A549 (cell line): ENCODE results near the gene CNTNAP2. TPM values are rescaled to one million over a fixed set of nuclear protein-coding genes. Genes with fewer than 3 reads are reported as not detected.
"Not testable (repeated sequence)": the region's sequence is repeated elsewhere in the genome, so short reads cannot be mapped to it uniquely, and the experiment has no call there.

Experiments
- ATAC-seq, 2 experiments: fragments of 200-7000 bp in 1 of 2; fragments of >200 bp in 1 of 2; cut with Nextera tagmentation in 1 of 2; cut with Tn5 transposase in 1 of 2; 3 replicates each; pipeline versions ENCODE4 v1.8.0 to v1.9.1; 2018 to 2020; ENCODE audit warnings: mild to moderate bottlenecking in 1 of 2, moderate library complexity in 1 of 2
- CTCF ChIA-PET: fragments of 300-600 bp; sonication (Branson Sonifier 250); formaldehyde crosslinking; extraction: SDS; loops from one replicate; lab custom pipeline; 2021; ENCODE audit warnings: antibody characterized with exemption, inconsistent platforms; lab: Yijun Ruan, JAX
- POLR2A ChIA-PET: fragments of 350-600 bp; formaldehyde crosslinking; extraction: SDS; loops from one replicate; lab custom pipeline; 2021; ENCODE audit warnings: antibody characterized with exemption, inconsistent platforms; lab: Yijun Ruan, JAX
- DNase-seq, 2 experiments: peaks; one replicate each; pipeline versions ENCODE4 v3.0.0 to v3.0.0-alpha.2; 2011 to 2016; ENCODE audit warnings: low read depth in 1 of 2, low spot score in 1 of 2
- FAIRE-seq: peaks from 2 replicates; lab custom pipeline; 2011; peaks lifted over from hg19 to GRCh38; lab: Jason Lieb, UNC
- H3K27ac ChIP-seq, 2 experiments: fragments of >200 bp; sonication (Bioruptor Twin); formaldehyde crosslinking; 3 replicates each; pipeline ENCODE4 v1.5.1; 2016 to 2017
- H3K4me1 ChIP-seq: fragments of >200 bp; sonication (Bioruptor Twin); formaldehyde crosslinking; 3 replicates; pipeline ENCODE4 v1.6.1; 2016
- H3K4me2 ChIP-seq: fragments of >200 bp; sonication (Bioruptor Twin); formaldehyde crosslinking; 3 replicates; pipeline ENCODE4 v1.6.1; 2016
- H3K4me3 ChIP-seq: fragments of >200 bp; sonication (Bioruptor Twin); formaldehyde crosslinking; 3 replicates; pipeline ENCODE4 v1.5.1; 2016
- H3K9me3 ChIP-seq: fragments of >200 bp; sonication (Bioruptor Twin); formaldehyde crosslinking; 3 replicates; pipeline ENCODE4 v1.6.1; 2016
- BHLHE40 ChIP-seq: IDR thresholded peaks from 2 replicates; pipeline ENCODE4 v1.6.1; 2012; ENCODE audit warnings: low read depth, low read length, inconsistent platforms
- CBX8 ChIP-seq: fragments of 200-600 bp; sonication (generic); IDR thresholded peaks from 2 replicates; pipeline ENCODE4 v1.6.1; 2016
- CHD2 ChIP-seq: fragments of 150-350 bp; IDR thresholded peaks from 2 replicates; pipeline ENCODE4 v1.6.1; 2014; ENCODE audit warnings: low read length; ENCODE audit not compliant: partially characterized antibody
- ESRRA ChIP-seq: fragments of 150-350 bp; IDR thresholded peaks from 2 replicates; pipeline ENCODE4 v1.6.1; 2014; ENCODE audit warnings: mild to moderate bottlenecking, low read length, borderline replicate concordance
- HOXB13 ChIP-seq: fragments of 250-450 bp; sonication (Bioruptor Pico); IDR thresholded peaks from 2 replicates; pipeline ENCODE4 v1.5.0; 2020; ENCODE audit warnings: low read depth, mild to moderate bottlenecking, moderate library complexity
- HOXB5 ChIP-seq: fragments of 250-450 bp; sonication (Bioruptor Pico); IDR thresholded peaks from 2 replicates; pipeline ENCODE4 v1.5.0; 2020; ENCODE audit warnings: mild to moderate bottlenecking, moderate library complexity
- JUNB ChIP-seq: fragments of >200 bp; sonication (Bioruptor Twin); formaldehyde crosslinking; IDR thresholded peaks from 2 replicates; pipeline ENCODE4 v1.6.1; 2016
- MAFK ChIP-seq: fragments of 450-650 bp; IDR thresholded peaks from 2 replicates; pipeline ENCODE4 v1.6.1; 2014; ENCODE audit not compliant: partially characterized antibody
- MYC ChIP-seq: IDR thresholded peaks from 2 replicates; pipeline ENCODE4 v1.6.1; 2012; ENCODE audit warnings: mild to moderate bottlenecking, inconsistent platforms, low read length, improper control_type of control experiment, borderline replicate concordance
- NR3C1 ChIP-seq: fragments of >200 bp; sonication (Bioruptor Twin); formaldehyde crosslinking; IDR thresholded peaks from 3 replicates; pipeline ENCODE4 v1.6.1; 2017
- RARB ChIP-seq: fragments of 250-450 bp; sonication (Bioruptor Pico); IDR thresholded peaks from 2 replicates; pipeline ENCODE4 v1.8.0; 2021; ENCODE audit warnings: mild to moderate bottlenecking, moderate library complexity
- RNF2 ChIP-seq: fragments of 200-600 bp; sonication (generic); IDR thresholded peaks from 2 replicates; pipeline ENCODE4 v1.6.1; 2016; ENCODE audit warnings: low read depth, mild to moderate bottlenecking, antibody characterized with exemption, moderate library complexity, borderline replicate concordance
- SMC3 ChIP-seq: fragments of >200 bp; sonication (Bioruptor Twin); formaldehyde crosslinking; IDR thresholded peaks from 3 replicates; pipeline ENCODE4 v1.6.1; 2018; ENCODE audit warnings: inconsistent platforms
- SREBF2 ChIP-seq: fragments of 450-650 bp; IDR thresholded peaks from 2 replicates; pipeline ENCODE4 v1.6.1; 2014; ENCODE audit warnings: mild to moderate bottlenecking, moderate library complexity
- ZFP36 ChIP-seq: fragments of 450-650 bp; IDR thresholded peaks from 2 replicates; pipeline ENCODE4 v1.6.1; 2014; ENCODE audit warnings: borderline replicate concordance; ENCODE audit not compliant: partially characterized antibody
- ZNF302 ChIP-seq: fragments of 250-450 bp; sonication (Bioruptor Pico); IDR thresholded peaks from 2 replicates; pipeline ENCODE4 v1.9.0; 2021; ENCODE audit warnings: inconsistent platforms, mild to moderate bottlenecking, moderate library complexity
- ZSCAN20 ChIP-seq: fragments of 250-450 bp; sonication (Bioruptor Pico); IDR thresholded peaks from 2 replicates; pipeline ENCODE4 v1.8.0; 2022; ENCODE audit warnings: mild to moderate bottlenecking, moderate library complexity
- WGBS: methylation state at CpG from one replicate; pipeline ENCODE4 v1.1.6; 2017; ENCODE audit errors: missing lambda C conversion rate; 5-methylcytosine and 5-hydroxymethylcytosine counted together
- polyA plus RNA-seq, 4 experiments: library from polyadenylated mRNA; depleted of rRNA in 3 of 4; stranded (reverse); fragments of >200 nt; fragmentation: RNase III in 1 of 4; extraction: RNeasy Plus Mini Kit Qiagen cat#74134 plus additional on column Dnase treatment in 1 of 4; gene quantifications; 2 replicates in 3 of 4; 3 replicates in 1 of 4; pipeline ENCODE4 v1.2.3, GENCODE V29; 2011 to 2017
- TF ChIP-seq, protein P1 (sequence below): fragments of >200 bp; sonication (Bioruptor Twin); formaldehyde crosslinking; IDR thresholded peaks from 3 replicates; pipeline ENCODE4 v1.5.1; 2016
- TF ChIP-seq, protein P2 (sequence below): fragments of 250-450 bp; sonication (Bioruptor Pico); IDR thresholded peaks from 2 replicates; pipeline ENCODE4 v1.5.0; 2021; ENCODE audit warnings: mild to moderate bottlenecking, moderate library complexity, borderline replicate concordance
- TF ChIP-seq, protein P3 (sequence below): fragments of 200-600 bp; sonication (generic); IDR thresholded peaks from 2 replicates; pipeline ENCODE4 v1.6.1; 2016; ENCODE audit warnings: antibody characterized with exemption, mild to moderate bottlenecking, moderate library complexity

Gene CNTNAP2
- polyA plus RNA-seq, 2 of the 4 experiments (the other 2 are of a cell fraction): 0.05 to 0.13 TPM

DNA sequence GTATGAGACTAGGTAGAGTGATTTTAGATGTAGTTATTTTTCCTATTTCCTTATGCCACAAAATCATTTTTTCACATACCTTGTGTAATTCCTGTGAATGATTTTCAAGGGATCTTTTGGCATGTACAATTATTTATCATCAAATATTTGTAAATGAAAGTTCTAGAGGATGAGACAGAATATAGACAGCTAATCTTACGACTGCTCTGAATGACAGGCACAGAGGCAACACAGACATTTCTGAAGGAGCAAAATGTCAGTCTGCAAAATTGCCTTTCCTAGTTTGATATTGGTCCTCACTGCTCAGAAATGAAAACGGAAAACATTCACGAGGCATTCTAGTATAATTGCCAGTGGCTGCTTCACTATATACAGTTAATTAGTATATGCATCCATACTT is 1663.3 kb downstream of the CNTNAP2 start (continued):
- TF ChIP-seq, protein P1, sequence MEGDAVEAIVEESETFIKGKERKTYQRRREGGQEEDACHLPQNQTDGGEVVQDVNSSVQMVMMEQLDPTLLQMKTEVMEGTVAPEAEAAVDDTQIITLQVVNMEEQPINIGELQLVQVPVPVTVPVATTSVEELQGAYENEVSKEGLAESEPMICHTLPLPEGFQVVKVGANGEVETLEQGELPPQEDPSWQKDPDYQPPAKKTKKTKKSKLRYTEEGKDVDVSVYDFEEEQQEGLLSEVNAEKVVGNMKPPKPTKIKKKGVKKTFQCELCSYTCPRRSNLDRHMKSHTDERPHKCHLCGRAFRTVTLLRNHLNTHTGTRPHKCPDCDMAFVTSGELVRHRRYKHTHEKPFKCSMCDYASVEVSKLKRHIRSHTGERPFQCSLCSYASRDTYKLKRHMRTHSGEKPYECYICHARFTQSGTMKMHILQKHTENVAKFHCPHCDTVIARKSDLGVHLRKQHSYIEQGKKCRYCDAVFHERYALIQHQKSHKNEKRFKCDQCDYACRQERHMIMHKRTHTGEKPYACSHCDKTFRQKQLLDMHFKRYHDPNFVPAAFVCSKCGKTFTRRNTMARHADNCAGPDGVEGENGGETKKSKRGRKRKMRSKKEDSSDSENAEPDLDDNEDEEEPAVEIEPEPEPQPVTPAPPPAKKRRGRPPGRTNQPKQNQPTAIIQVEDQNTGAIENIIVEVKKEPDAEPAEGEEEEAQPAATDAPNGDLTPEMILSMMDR: no peak
- TF ChIP-seq SREBF2: no peak
- no peak for TF ChIP-seq RNF2
- TF ChIP-seq NR3C1: no peak
- TF ChIP-seq, all 56 proteins: peak for 0

DNA sequence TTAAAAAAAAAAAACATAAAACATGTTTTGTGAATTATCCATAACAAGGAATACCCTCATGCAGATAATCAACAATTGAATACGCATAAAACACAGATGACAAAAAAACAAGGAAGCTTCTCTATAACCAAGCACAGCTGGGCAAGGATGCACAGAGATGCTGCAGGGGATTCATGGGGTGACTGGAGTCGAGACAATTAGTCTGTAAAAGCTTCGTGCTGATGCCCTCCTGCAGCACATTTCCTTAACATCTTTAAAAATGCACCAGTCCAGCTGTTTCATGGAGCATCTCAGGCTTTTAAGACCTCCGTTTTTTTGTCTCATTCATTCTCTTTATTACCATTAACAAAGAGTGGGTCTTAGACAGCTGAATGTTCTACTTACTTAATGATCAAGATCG is 1680.0 kb downstream of the CNTNAP2 start:
- H3K27ac ChIP-seq: no peak overlapping the region
- DNase-seq: no peak
- no peak overlapping the region for H3K4me2 ChIP-seq
- no peaks in the 10 kb centered on the region for H3K4me1 ChIP-seq
- no peak for FAIRE-seq
- ATAC-seq: no peak
- no peak for TF ChIP-seq JUNB
- TF ChIP-seq HOXB13 (CRISPR knock-in tag): no peak
- no peak for TF ChIP-seq RNF2
- no peak for TF ChIP-seq CBX8
- TF ChIP-seq SMC3: no peak
- TF ChIP-seq, protein P2, sequence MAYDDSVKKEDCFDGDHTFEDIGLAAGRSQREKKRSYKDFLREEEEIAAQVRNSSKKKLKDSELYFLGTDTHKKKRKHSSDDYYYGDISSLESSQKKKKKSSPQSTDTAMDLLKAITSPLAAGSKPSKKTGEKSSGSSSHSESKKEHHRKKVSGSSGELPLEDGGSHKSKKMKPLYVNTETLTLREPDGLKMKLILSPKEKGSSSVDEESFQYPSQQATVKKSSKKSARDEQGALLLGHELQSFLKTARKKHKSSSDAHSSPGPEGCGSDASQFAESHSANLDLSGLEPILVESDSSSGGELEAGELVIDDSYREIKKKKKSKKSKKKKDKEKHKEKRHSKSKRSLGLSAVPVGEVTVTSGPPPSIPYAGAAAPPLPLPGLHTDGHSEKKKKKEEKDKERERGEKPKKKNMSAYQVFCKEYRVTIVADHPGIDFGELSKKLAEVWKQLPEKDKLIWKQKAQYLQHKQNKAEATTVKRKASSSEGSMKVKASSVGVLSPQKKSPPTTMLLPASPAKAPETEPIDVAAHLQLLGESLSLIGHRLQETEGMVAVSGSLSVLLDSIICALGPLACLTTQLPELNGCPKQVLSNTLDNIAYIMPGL: no peak
- no peak for TF ChIP-seq ZSCAN20
- H3K4me3 ChIP-seq: no peak overlapping the region
- H3K9me3 ChIP-seq: no peaks in the 10 kb centered on the region
- ChIA-PET POLR2A (no interaction called here), CTCF (no interaction called here)
- WGBS: 10% methylated on average over 5 of the region's 5 CpGs

GRCh38 chr7:147798001-147798400 is 1681.4 kb downstream of the CNTNAP2 start:
- Histone ChIP-seq H3K9me3 (no peaks in the 10 kb centered on the region), H3K4me2 (no peak overlapping the region), H3K4me3 (no peak overlapping the region), H3K4me1 (no peaks in the 10 kb centered on the region), H3K27ac (no peak overlapping the region)
- WGBS: 31% methylated on average over 5 of the region's 5 CpGs
- ChIA-PET POLR2A (no interaction called here), CTCF (interaction anchor here (0.5 kb wide), 1 partner anchor 690 kb away, joined by 5 read pairs; no protein-coding TSS in a partner anchor)
- DNase-seq (no peak), FAIRE-seq (no peak), ATAC-seq (no peak)
- TF ChIP-seq HOXB5: no peak

- H3K9me3 ChIP-seq, CTCF ChIA-PET, H3K4me1 ChIP-seq, POLR2A ChIA-PET, DNase-seq, ATAC-seq, FAIRE-seq, H3K4me2 ChIP-seq, H3K4me3 ChIP-seq, H3K27ac ChIP-seq: not testable (repeated sequence)
- WGBS: 57% methylated on average over 5 of the region's 30 CpGs
Measured at GRCh38 chr7:147801762-147802161, 1685.2 kb downstream of the CNTNAP2 start.

DNA sequence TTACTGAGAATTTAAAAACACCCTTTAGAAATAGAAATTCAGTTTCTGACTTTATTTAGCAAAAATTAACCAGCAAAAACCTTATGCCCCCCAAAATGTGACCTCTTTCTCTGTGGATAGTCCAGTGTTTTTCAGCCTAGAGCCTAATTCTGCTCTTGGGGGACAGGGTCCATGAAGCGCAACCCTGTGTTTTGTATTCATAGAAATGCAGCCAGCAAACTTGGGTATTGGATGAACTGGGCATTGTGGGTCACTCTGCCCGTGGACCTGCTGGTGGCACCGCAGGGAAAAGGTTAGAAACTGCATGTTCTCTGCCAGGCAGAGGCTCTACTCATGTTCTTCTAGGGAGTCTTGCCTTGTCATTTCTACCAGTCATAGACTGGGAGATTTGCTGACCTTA is 1686.5 kb downstream of the CNTNAP2 start:
- WGBS: 26% methylated on average over 3 of the region's 3 CpGs
- Histone ChIP-seq H3K9me3 (no peaks in the 10 kb centered on the region), H3K4me1 (no peaks in the 10 kb centered on the region), H3K4me2 (no peak overlapping the region), H3K27ac (no peak overlapping the region), H3K4me3 (no peak overlapping the region)
- ChIA-PET CTCF (no interaction called here), POLR2A (no interaction called here)
- ATAC-seq (no peak), FAIRE-seq (no peak), DNase-seq (no peak)
- TF ChIP-seq, protein P1: no peak
- TF ChIP-seq CBX8 (no peak), CHD2 (no peak), ZFP36 (no peak), ESRRA (no peak), MYC (no peak), RARB (CRISPR knock-in tag) (no peak), MAFK (no peak), BHLHE40 (no peak), ZNF302 (CRISPR knock-in tag) (no peak)
- TF ChIP-seq, protein P3, sequence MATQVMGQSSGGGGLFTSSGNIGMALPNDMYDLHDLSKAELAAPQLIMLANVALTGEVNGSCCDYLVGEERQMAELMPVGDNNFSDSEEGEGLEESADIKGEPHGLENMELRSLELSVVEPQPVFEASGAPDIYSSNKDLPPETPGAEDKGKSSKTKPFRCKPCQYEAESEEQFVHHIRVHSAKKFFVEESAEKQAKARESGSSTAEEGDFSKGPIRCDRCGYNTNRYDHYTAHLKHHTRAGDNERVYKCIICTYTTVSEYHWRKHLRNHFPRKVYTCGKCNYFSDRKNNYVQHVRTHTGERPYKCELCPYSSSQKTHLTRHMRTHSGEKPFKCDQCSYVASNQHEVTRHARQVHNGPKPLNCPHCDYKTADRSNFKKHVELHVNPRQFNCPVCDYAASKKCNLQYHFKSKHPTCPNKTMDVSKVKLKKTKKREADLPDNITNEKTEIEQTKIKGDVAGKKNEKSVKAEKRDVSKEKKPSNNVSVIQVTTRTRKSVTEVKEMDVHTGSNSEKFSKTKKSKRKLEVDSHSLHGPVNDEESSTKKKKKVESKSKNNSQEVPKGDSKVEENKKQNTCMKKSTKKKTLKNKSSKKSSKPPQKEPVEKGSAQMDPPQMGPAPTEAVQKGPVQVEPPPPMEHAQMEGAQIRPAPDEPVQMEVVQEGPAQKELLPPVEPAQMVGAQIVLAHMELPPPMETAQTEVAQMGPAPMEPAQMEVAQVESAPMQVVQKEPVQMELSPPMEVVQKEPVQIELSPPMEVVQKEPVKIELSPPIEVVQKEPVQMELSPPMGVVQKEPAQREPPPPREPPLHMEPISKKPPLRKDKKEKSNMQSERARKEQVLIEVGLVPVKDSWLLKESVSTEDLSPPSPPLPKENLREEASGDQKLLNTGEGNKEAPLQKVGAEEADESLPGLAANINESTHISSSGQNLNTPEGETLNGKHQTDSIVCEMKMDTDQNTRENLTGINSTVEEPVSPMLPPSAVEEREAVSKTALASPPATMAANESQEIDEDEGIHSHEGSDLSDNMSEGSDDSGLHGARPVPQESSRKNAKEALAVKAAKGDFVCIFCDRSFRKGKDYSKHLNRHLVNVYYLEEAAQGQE: no peak
